HEK293T (cell line): ENCODE results near the gene CMAS.

ENCODE experiments used
- ARNT ChIP-seq: fragments of 450-650 bp; IDR thresholded peaks from 2 replicates; pipeline ENCODE4 v1.6.1; 2017; ENCODE audit warnings: mild to moderate bottlenecking
- BHLHE40 ChIP-seq: fragments of 450-650 bp; IDR thresholded peaks from 2 replicates; pipeline ENCODE4 v1.6.1; 2016; ENCODE audit warnings: mild to moderate bottlenecking, moderate library complexity, borderline replicate concordance
- ELF4 ChIP-seq: fragments of 450-650 bp; IDR thresholded peaks from 2 replicates; pipeline ENCODE4 v1.6.1; 2017; ENCODE audit warnings: antibody characterized with exemption
- FOXA1 ChIP-seq: fragments of 450-650 bp; IDR thresholded peaks from 2 replicates; pipeline ENCODE4 v1.6.1; 2016; ENCODE audit warnings: mild to moderate bottlenecking
- FOXK2 ChIP-seq: fragments of 450-650 bp; IDR thresholded peaks from 2 replicates; pipeline ENCODE4 v1.6.1; 2016; ENCODE audit warnings: mild to moderate bottlenecking
- FOXM1 ChIP-seq: fragments of 450-650 bp; IDR thresholded peaks from 2 replicates; pipeline ENCODE4 v1.6.1; 2017; ENCODE audit warnings: mild to moderate bottlenecking, borderline replicate concordance
- HDGF ChIP-seq: fragments of 450-650 bp; IDR thresholded peaks from 2 replicates; pipeline ENCODE4 v1.6.1; 2017; ENCODE audit warnings: antibody characterized with exemption, borderline replicate concordance
- SP1 ChIP-seq: fragments of 450-650 bp; IDR thresholded peaks from 2 replicates; pipeline ENCODE4 v1.6.1; 2017
- SUZ12 ChIP-seq: fragments of 450-650 bp; IDR thresholded peaks from 2 replicates; pipeline ENCODE4 v1.6.1; 2016; ENCODE audit warnings: mild to moderate bottlenecking
- ZNF384 ChIP-seq: fragments of 450-650 bp; IDR thresholded peaks from 2 replicates; pipeline ENCODE4 v1.6.1; 2016

GRCh38 chr12:22069851-22070250, 23.8 kb downstream of the CMAS start:
- TF ChIP-seq FOXA1: no peak
- TF ChIP-seq ELF4: no peak
- no peak for TF ChIP-seq ARNT
- no peak for TF ChIP-seq SP1
- TF ChIP-seq FOXK2: no peak
- TF ChIP-seq BHLHE40: no peak
- no peak for TF ChIP-seq ZNF384
- no peak for TF ChIP-seq FOXM1
- no peak for TF ChIP-seq SUZ12
- no peak for TF ChIP-seq HDGF
